SJSA1 (cell line): ENCODE results near the gene CD3D. TPM values are rescaled to one million over a fixed set of nuclear protein-coding genes. Genes with fewer than 3 reads are reported as not detected.
A peak's percentile ranks its signal among the peaks of the same experiment; 100 is the strongest.

Source experiments
- DNase-seq, 2 experiments: peaks; one replicate each; pipeline ENCODE4 v3.0.0-alpha.2; 2015 to 2020; ENCODE audit warnings: low spot score in 2 of 2, low read depth in 1 of 2
- H3K27ac ChIP-seq: fragments of 250-450 bp; sonication (Bioruptor Pico); 2 replicates; pipeline ENCODE4 v1.5.1; 2020; ENCODE audit warnings: mild to moderate bottlenecking, moderate library complexity
- H3K27me3 ChIP-seq: fragments of 250-450 bp; sonication (Bioruptor Pico); replicated peaks from 2 replicates; pipeline ENCODE4 v1.5.1; 2020; ENCODE audit warnings: mild to moderate bottlenecking, moderate library complexity
- H3K36me3 ChIP-seq: fragments of 250-450 bp; sonication (Bioruptor Pico); 2 replicates; pipeline ENCODE4 v1.5.1; 2020; ENCODE audit warnings: mild to moderate bottlenecking
- H3K4me1 ChIP-seq: fragments of 250-450 bp; sonication (Bioruptor Pico); replicated peaks from 2 replicates; pipeline ENCODE4 v1.6.1; 2021; ENCODE audit warnings: mild to moderate bottlenecking
- H3K4me3 ChIP-seq: fragments of 250-450 bp; sonication (Bioruptor Pico); 2 replicates; pipeline ENCODE4 v1.5.1; 2020; ENCODE audit warnings: mild to moderate bottlenecking
- H3K9me3 ChIP-seq: fragments of 250-450 bp; sonication (Bioruptor Pico); replicated peaks from 2 replicates; pipeline ENCODE4 v1.5.1; 2020; ENCODE audit warnings: mild to moderate bottlenecking
- total RNA-seq: library from RNA; depleted of rRNA; stranded (reverse); fragments of >200 nt; shearing (Covaris generic); gene quantifications from 2 replicates; pipeline ENCODE4 v1.2.3, GENCODE V29; 2014

The CD3D gene
- total RNA-seq, 1 experiment from 2014 or later: not detected

- no peaks in the 10 kb centered on the region for H3K36me3 ChIP-seq
- no peaks in the 10 kb centered on the region for H3K9me3 ChIP-seq
- H3K4me1 ChIP-seq: no peaks in the 10 kb centered on the region
- no peak overlapping the region for H3K4me3 ChIP-seq
- H3K27ac ChIP-seq: no peak overlapping the region
- DNase-seq: peak in 1 of 2 experiments; percentile 5
- no peaks in the 10 kb centered on the region for H3K27me3 ChIP-seq
Observed at GRCh38 chr11:118353084-118353710, 10.7 kb upstream of the CD3D start.

GRCh38 chr11:118349475-118349874, 7.0 kb upstream of the CD3D start:
- no peaks in the 10 kb centered on the region for H3K27me3 ChIP-seq
- H3K27ac ChIP-seq: no peak overlapping the region
- no peaks in the 10 kb centered on the region for H3K9me3 ChIP-seq
- H3K36me3 ChIP-seq: no peaks in the 10 kb centered on the region
- DNase-seq: no peak
- no peaks in the 10 kb centered on the region for H3K4me1 ChIP-seq
- no peak overlapping the region for H3K4me3 ChIP-seq

GRCh38 chr11:118343981-118344515, 1.5 kb upstream of the CD3D start, which contains the start of gene CD3G:
Gene CD3G, plus strand, starts transcription at chr11:118344344. Its CDS starts 80 bp downstream, at chr11:118344424.
- Histone ChIP-seq H3K27ac (no peak within 1 kb of the TSS), H3K27me3 (no peaks in the 10 kb centered on the region), H3K9me3 (no peaks in the 10 kb centered on the region), H3K4me1 (no peaks in the 10 kb centered on the region), H3K36me3 (no peaks in the 10 kb centered on the region), H3K4me3 (no peak within 1 kb of the TSS)
- no peak for DNase-seq

GRCh38 chr11:118343248-118343647, 743 bp upstream of the CD3D start:
- no peak for DNase-seq
- Histone ChIP-seq H3K36me3 (no peaks in the 10 kb centered on the region), H3K4me3 (no peak overlapping the region), H3K27me3 (no peaks in the 10 kb centered on the region), H3K27ac (no peak overlapping the region), H3K9me3 (no peaks in the 10 kb centered on the region), H3K4me1 (no peaks in the 10 kb centered on the region)

GRCh38 chr11:118341815-118342489, 553 bp downstream of the CD3D start:
- Histone ChIP-seq H3K27ac (no peak overlapping the region), H3K36me3 (no peaks in the 10 kb centered on the region), H3K9me3 (no peaks in the 10 kb centered on the region), H3K4me1 (no peaks in the 10 kb centered on the region), H3K4me3 (no peak overlapping the region), H3K27me3 (no peaks in the 10 kb centered on the region)
- DNase-seq: no peak

- Histone ChIP-seq H3K4me3 (no peak overlapping the region), H3K36me3 (no peaks in the 10 kb centered on the region), H3K27ac (no peak overlapping the region), H3K9me3 (no peaks in the 10 kb centered on the region), H3K27me3 (no peaks in the 10 kb centered on the region), H3K4me1 (no peaks in the 10 kb centered on the region)
- no peak for DNase-seq
Observed at GRCh38 chr11:118341261-118341660, 1.2 kb downstream of the CD3D start.

- Histone ChIP-seq H3K9me3 (no peaks in the 10 kb centered on the region), H3K27ac (no peak overlapping the region), H3K4me1 (no peaks in the 10 kb centered on the region), H3K4me3 (no peak overlapping the region), H3K27me3 (no peaks in the 10 kb centered on the region), H3K36me3 (no peaks in the 10 kb centered on the region)
- no peak for DNase-seq
Observed at GRCh38 chr11:118340449-118340848, 2.1 kb downstream of the CD3D start.

GRCh38 chr11:118339281-118339961, 3.1 kb downstream of the CD3D start:
- no peaks in the 10 kb centered on the region for H3K27me3 ChIP-seq
- H3K27ac ChIP-seq: no peak overlapping the region
- no peaks in the 10 kb centered on the region for H3K9me3 ChIP-seq
- no peak for DNase-seq
- H3K4me3 ChIP-seq: no peak overlapping the region
- H3K36me3 ChIP-seq: no peaks in the 10 kb centered on the region
- no peaks in the 10 kb centered on the region for H3K4me1 ChIP-seq

GRCh38 chr11:118338637-118339061, 3.9 kb downstream of the CD3D start:
- H3K27me3 ChIP-seq: no peaks in the 10 kb centered on the region
- no peak for DNase-seq
- H3K4me3 ChIP-seq: no peak overlapping the region
- H3K9me3 ChIP-seq: no peaks in the 10 kb centered on the region
- no peaks in the 10 kb centered on the region for H3K4me1 ChIP-seq
- H3K27ac ChIP-seq: no peak overlapping the region
- H3K36me3 ChIP-seq: no peaks in the 10 kb centered on the region

- no peaks in the 10 kb centered on the region for H3K27me3 ChIP-seq
- no peak overlapping the region for H3K4me3 ChIP-seq
Observed at GRCh38 chr11:118334745-118335144, 7.8 kb downstream of the CD3D start.

GRCh38 chr11:118328745-118329144, 13.8 kb downstream of the CD3D start:
- Histone ChIP-seq H3K27ac (no peak overlapping the region), H3K27me3 (no peaks in the 10 kb centered on the region), H3K36me3 (no peaks in the 10 kb centered on the region), H3K9me3 (no peaks in the 10 kb centered on the region), H3K4me3 (no peak overlapping the region), H3K4me1 (no peaks in the 10 kb centered on the region)
- DNase-seq: no peak

More at GRCh38 chr11:118334745-118335144, 7.8 kb downstream of the CD3D start:
- Histone ChIP-seq H3K36me3 (no peaks in the 10 kb centered on the region), H3K9me3 (no peaks in the 10 kb centered on the region), H3K4me1 (no peaks in the 10 kb centered on the region), H3K27ac (no peak overlapping the region)
- no peak for DNase-seq

- Histone ChIP-seq H3K27me3 (no peaks in the 10 kb centered on the region), H3K27ac (no peak overlapping the region), H3K4me3 (no peak overlapping the region), H3K9me3 (no peaks in the 10 kb centered on the region), H3K36me3 (no peaks in the 10 kb centered on the region), H3K4me1 (no peaks in the 10 kb centered on the region)
- no peak for DNase-seq
Observed at GRCh38 chr11:118325283-118325682, 17.2 kb downstream of the CD3D start.

GRCh38 chr11:118322721-118323120, 19.8 kb downstream of the CD3D start:
- no peaks in the 10 kb centered on the region for H3K27me3 ChIP-seq
- no peaks in the 10 kb centered on the region for H3K9me3 ChIP-seq
- H3K27ac ChIP-seq: no peak overlapping the region
- H3K36me3 ChIP-seq: no peaks in the 10 kb centered on the region
- no peak for DNase-seq
- H3K4me1 ChIP-seq: no peaks in the 10 kb centered on the region
- H3K4me3 ChIP-seq: no peak overlapping the region
